Astrocyte of the cerebellum (primary cell): ENCODE measurements around the gene ZSWIM6.

Source experiments
- DNase-seq: peaks from one replicate; pipeline ENCODE4 v3.0.0-alpha.2; 2011; ENCODE audit warnings: low read depth
- H3K4me3 ChIP-seq: 2 replicates; pipeline ENCODE4 v1.5.1; 2011; ENCODE audit warnings: mild to moderate bottlenecking, low read depth, low read length, moderate library complexity
- CTCF ChIP-seq: IDR thresholded peaks from 2 replicates; pipeline ENCODE4 v1.5.1; 2012; ENCODE audit warnings: low read length, low read depth, moderate library complexity, mild to moderate bottlenecking; ENCODE audit errors: missing control alignments
- in situ Hi-C: cut with HindIII; loops from 2 replicates; pipeline ENCODE4 v1.10.0; 2017; ENCODE audit warnings: low sequenced_read_pairs

Gene ZSWIM6

GRCh38 chr5:61525512-61526206 is 193.6 kb downstream of the ZSWIM6 start:
- no peak overlapping the region for H3K4me3 ChIP-seq
- no peak for TF ChIP-seq CTCF
- in situ Hi-C loops: no loop called here

GRCh38 chr5:61526207-61526519 is 194.1 kb downstream of the ZSWIM6 start:
- TF ChIP-seq CTCF: no peak
- H3K4me3 ChIP-seq: no peak overlapping the region
- no peak for DNase-seq
- in situ Hi-C loops: no loop called here

More at GRCh38 chr5:61525512-61526206, 193.6 kb downstream of the ZSWIM6 start:
- DNase-seq: peak; percentile 18

GRCh38 chr5:61532983-61533382 is 200.9 kb downstream of the ZSWIM6 start:
- TF ChIP-seq CTCF: no peak
- in situ Hi-C loops: no loop called here

GRCh38 chr5:61534481-61535267 is 202.6 kb downstream of the ZSWIM6 start:
- in situ Hi-C loops: no loop called here
- H3K4me3 ChIP-seq: no peak overlapping the region
- no peak for TF ChIP-seq CTCF
- DNase-seq: no peak

More at GRCh38 chr5:61532983-61533382, 200.9 kb downstream of the ZSWIM6 start:
- H3K4me3 ChIP-seq: no peak overlapping the region
- DNase-seq: no peak

GRCh38 chr5:61535828-61536227 is 203.8 kb downstream of the ZSWIM6 start:
- no peak for TF ChIP-seq CTCF
- in situ Hi-C loops: no loop called here
- no peak for DNase-seq
- no peak overlapping the region for H3K4me3 ChIP-seq

GRCh38 chr5:61536922-61537321 is 204.9 kb downstream of the ZSWIM6 start:
- in situ Hi-C loops: no loop called here
- TF ChIP-seq CTCF: no peak
- no peak overlapping the region for H3K4me3 ChIP-seq
- no peak for DNase-seq
